ENCODE results near the gene ZBTB40. TPM values are rescaled to one million over a fixed set of nuclear protein-coding genes. Genes with fewer than 3 reads are reported as not detected.

The ZBTB40 gene
- total RNA-seq, 4 donors from 2014 or later = 12.0 to 17.3 (median 12.5) TPM

- ATAC-seq = no peak
- DNase-seq = no peak
- H3K27me3 ChIP-seq = no peaks in the 10 kb centered on the region
- intact Hi-C loops (cut with DNase I; ENCODE audit: low total_unique reads) = no loop called here
- no peak overlapping the region for H3K4me3 ChIP-seq
- no peaks in the 10 kb centered on the region for H3K9me3 ChIP-seq
- peaks cover 0 to 4% of the 10 kb centered on the region in 2 donors for H3K4me1 ChIP-seq
- in situ Hi-C loops (cut with MboI; ENCODE audit: low sequenced_read_pairs in 4 of 4) = no loop called here
- H3K27ac ChIP-seq = no peak overlapping the region
- no peaks in the 10 kb centered on the region for H3K36me3 ChIP-seq
- TF ChIP-seq, protein P1, sequence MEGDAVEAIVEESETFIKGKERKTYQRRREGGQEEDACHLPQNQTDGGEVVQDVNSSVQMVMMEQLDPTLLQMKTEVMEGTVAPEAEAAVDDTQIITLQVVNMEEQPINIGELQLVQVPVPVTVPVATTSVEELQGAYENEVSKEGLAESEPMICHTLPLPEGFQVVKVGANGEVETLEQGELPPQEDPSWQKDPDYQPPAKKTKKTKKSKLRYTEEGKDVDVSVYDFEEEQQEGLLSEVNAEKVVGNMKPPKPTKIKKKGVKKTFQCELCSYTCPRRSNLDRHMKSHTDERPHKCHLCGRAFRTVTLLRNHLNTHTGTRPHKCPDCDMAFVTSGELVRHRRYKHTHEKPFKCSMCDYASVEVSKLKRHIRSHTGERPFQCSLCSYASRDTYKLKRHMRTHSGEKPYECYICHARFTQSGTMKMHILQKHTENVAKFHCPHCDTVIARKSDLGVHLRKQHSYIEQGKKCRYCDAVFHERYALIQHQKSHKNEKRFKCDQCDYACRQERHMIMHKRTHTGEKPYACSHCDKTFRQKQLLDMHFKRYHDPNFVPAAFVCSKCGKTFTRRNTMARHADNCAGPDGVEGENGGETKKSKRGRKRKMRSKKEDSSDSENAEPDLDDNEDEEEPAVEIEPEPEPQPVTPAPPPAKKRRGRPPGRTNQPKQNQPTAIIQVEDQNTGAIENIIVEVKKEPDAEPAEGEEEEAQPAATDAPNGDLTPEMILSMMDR (IDR thresholded peaks at IDR 0.05 in 4 of 5, conservative IDR thresholded peaks at IDR 0.05 in 1 of 5) = no peak
- TF ChIP-seq POLR2A (IDR thresholded peaks at IDR 0.05) = no peak
Observed at GRCh38 chr1:22533244-22533895, 81.7 kb downstream of the ZBTB40 start.

GRCh38 chr1:22534951-22535350, 83.3 kb downstream of the ZBTB40 start:
- in situ Hi-C loops (cut with MboI; ENCODE audit: low sequenced_read_pairs in 4 of 4) = no loop called here
- Histone ChIP-seq H3K4me3 (no peak overlapping the region), H3K9me3 (no peaks in the 10 kb centered on the region), H3K36me3 (no peaks in the 10 kb centered on the region), H3K27me3 (no peaks in the 10 kb centered on the region), H3K27ac (no peak overlapping the region), H3K4me1 (peaks cover 0 to 4% of the 10 kb centered on the region in 2 donors)
- no peak for TF ChIP-seq POLR2A (IDR thresholded peaks at IDR 0.05)
- TF ChIP-seq, protein P1 (IDR thresholded peaks at IDR 0.05 in 4 of 5, conservative IDR thresholded peaks at IDR 0.05 in 1 of 5) = no peak
- intact Hi-C loops (cut with DNase I; ENCODE audit: low total_unique reads) = no loop called here
- ATAC-seq = no peak
- DNase-seq = no peak

GRCh38 chr1:22535399-22535798, 83.7 kb downstream of the ZBTB40 start:
- ATAC-seq (no peak), DNase-seq (no peak)
- intact Hi-C loops (cut with DNase I; ENCODE audit: low total_unique reads) = no loop called here
- Histone ChIP-seq H3K36me3 (no peaks in the 10 kb centered on the region), H3K4me1 (peaks cover 0 to 4% of the 10 kb centered on the region in 2 donors), H3K27ac (no peak overlapping the region), H3K9me3 (no peaks in the 10 kb centered on the region), H3K27me3 (no peaks in the 10 kb centered on the region), H3K4me3 (no peak overlapping the region)
- TF ChIP-seq, protein P1 (IDR thresholded peaks at IDR 0.05 in 4 of 5, conservative IDR thresholded peaks at IDR 0.05 in 1 of 5) = no peak
- no peak for TF ChIP-seq POLR2A (IDR thresholded peaks at IDR 0.05)
- in situ Hi-C loops (cut with MboI; ENCODE audit: low sequenced_read_pairs in 4 of 4) = no loop called here

- DNase-seq (no peak), ATAC-seq (no peak)
- Histone ChIP-seq H3K9me3 (no peaks in the 10 kb centered on the region), H3K36me3 (no peaks in the 10 kb centered on the region), H3K27me3 (no peaks in the 10 kb centered on the region), H3K27ac (no peak overlapping the region), H3K4me3 (no peak overlapping the region), H3K4me1 (no peaks in the 10 kb centered on the region)
- in situ Hi-C loops (cut with MboI; ENCODE audit: low sequenced_read_pairs in 4 of 4) = no loop called here
- TF ChIP-seq POLR2A (IDR thresholded peaks at IDR 0.05) = no peak
- TF ChIP-seq, protein P1 (IDR thresholded peaks at IDR 0.05 in 4 of 5, conservative IDR thresholded peaks at IDR 0.05 in 1 of 5) = no peak
- intact Hi-C loops (cut with DNase I; ENCODE audit: low total_unique reads) = no loop called here
Observed at GRCh38 chr1:22536506-22536905, 84.9 kb downstream of the ZBTB40 start.

Data from gastrocnemius medialis (tissue), 4 donors.